ENCODE results near the gene C17orf67. TPM values are rescaled to one million over a fixed set of nuclear protein-coding genes. Genes with fewer than 3 reads are reported as not detected.

Gene C17orf67, protein sequence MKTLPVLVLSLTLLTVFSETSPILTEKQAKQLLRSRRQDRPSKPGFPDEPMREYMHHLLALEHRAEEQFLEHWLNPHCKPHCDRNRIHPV
- 1 to 10 TPM; 1.5 TPM for total RNA-seq

DNA sequence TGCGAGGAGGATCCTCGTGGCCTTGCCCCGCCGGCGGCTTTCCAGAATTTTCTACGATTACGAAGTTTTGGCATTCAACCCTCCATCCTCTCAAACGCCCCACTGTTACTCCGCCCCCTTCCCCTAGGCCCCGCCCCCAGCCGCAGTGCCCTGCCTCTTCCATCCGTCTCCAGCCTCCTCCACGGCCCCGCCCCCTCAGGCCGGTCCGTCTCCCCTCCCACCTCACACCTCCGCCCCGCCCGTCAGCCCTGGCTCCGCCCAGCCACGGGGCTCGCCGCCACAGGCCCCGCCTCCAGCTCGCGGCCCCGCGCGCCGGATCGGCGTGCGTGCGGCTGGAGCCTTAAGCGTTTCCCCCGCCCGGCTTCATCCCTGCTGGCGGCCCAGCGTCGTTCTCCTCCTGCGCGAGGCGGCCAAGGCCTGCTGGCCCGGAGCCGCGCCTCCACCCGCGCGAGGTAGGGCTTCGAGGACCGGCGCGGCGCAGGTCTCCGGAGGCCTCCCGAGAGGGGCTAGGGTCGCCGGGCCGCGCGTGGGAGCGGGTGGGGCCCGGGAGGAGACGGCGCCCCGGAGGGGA is at the start of gene C17orf67, which contains the start of gene DGKE:
Gene C17orf67 (minus strand): TSS at position 112 of the 571 bp plus-strand sequence. CDS start 18,110 bp downstream, outside the sequence.
Gene DGKE (plus strand): TSS at position 343 of the 571 bp plus-strand sequence. CDS start 645 bp downstream, outside the sequence.
- Mint-ChIP-seq H3K27ac (peak within 1 kb of the TSS; percentile 87), H3K9me3 (no peaks in the 10 kb centered on the region), H3K4me3 (peak within 1 kb of the TSS; percentile 89), H3K36me3 (peaks cover 32% of the 10 kb centered on the region), H3K4me1 (peaks cover 52% of the 10 kb centered on the region), H3K27me3 (no peaks in the 10 kb centered on the region)
- peak; percentile 99 for DNase-seq

DNA sequence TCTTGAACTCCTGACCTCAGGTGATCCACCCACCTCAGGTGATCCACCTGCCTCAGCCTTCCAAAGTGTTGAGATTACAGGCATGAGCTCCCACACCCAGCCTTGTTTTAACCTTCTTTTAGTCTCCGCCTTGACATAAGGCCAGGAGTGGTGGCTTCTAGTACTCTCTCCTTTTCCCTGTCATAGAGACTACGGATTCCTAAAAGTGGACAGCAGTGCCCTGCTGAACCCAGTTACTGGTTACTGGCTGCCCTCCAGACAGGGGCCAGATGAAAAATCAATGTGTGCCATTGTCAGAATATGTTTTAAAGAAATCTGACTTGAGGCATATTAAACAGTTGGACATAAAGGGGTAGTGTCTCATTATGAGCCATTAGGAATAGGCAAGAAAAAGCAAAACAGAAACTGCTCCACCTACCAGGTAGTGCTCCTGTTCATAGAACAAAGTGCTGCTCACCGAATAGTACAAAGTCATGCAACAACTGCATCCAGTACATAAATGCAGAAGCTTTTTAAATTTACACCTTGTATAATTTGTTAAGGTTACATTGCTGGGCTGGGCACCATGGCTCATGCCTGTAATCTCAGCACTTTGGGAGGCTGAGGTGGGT is 48.1 kb upstream of the C17orf67 start:
- Mint-ChIP-seq H3K36me3 (peaks cover 10% of the 10 kb centered on the region), H3K27ac (no peak overlapping the region), H3K4me1 (no peaks in the 10 kb centered on the region), H3K4me3 (no peak overlapping the region), H3K9me3 (no peaks in the 10 kb centered on the region), H3K27me3 (no peaks in the 10 kb centered on the region)
- no peak for DNase-seq

DNA sequence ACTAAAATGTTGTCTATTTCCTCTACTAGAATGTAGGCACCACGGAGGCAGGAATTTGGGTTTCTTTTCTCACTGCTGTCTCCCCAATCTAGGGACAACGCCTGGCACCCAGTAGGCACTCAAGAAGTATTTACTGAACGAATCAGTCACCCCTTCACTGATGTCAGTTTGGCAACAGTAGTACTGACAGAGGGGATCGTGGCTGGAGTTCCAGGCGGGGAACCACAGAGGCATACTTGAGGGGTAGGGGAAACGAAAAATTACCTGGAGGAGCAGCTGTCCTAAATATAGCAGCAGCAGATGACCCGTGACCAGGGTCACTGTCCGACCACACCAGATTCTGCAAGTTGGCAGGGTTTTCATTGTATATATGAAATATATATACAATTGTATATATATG is 46.9 kb upstream of the C17orf67 start:
- Mint-ChIP-seq H3K27ac (no peak overlapping the region), H3K27me3 (peaks cover 4% of the 10 kb centered on the region), H3K9me3 (no peaks in the 10 kb centered on the region), H3K4me3 (no peak overlapping the region), H3K36me3 (peaks cover 3% of the 10 kb centered on the region), H3K4me1 (no peaks in the 10 kb centered on the region)
- DNase-seq: no peak

DNA sequence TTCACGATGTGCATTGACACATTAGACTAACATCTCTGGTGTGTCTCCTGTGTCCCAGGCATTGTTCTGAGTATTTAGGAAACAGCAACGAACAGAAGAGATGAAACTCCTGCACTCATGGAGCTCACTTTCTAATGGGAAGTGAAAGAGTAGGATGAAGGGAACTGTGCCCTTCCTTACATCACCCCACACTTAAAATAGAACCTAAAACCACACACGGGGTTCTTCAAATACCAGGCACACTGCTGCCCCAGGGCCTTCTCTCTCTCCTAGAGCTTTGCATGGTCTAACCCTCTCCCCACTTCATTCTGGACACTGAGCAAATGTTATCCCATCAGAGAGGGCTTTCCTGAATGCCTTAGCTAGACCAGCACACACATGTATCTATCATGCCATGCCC is 46.4 kb upstream of the C17orf67 start:
- H3K4me1 Mint-ChIP-seq: no peaks in the 10 kb centered on the region
- peaks cover 3% of the 10 kb centered on the region for H3K36me3 Mint-ChIP-seq
- no peak overlapping the region for H3K4me3 Mint-ChIP-seq
- H3K9me3 Mint-ChIP-seq: no peaks in the 10 kb centered on the region
- no peak overlapping the region for H3K27ac Mint-ChIP-seq
- H3K27me3 Mint-ChIP-seq: peaks cover 4% of the 10 kb centered on the region
- no peak for DNase-seq

DNA sequence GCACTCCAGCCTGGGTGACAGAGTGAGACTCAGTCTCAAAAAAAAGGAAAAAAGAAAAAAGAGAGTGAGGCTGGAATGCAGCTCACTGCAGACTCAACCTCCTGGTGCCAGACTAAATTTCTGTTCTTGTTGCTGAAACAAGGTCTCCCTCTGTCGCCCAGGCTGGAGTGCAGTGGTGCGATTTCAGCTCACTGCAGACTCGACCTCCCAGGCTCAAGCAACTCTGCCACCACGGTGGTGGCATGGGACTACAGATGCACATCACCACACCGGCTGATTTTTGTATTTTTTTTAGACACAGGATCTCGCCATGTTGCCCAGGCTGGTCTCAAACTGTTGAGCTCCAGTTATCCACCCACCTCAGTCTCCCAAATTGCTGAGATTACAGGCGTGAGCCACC is 45.6 kb upstream of the C17orf67 start:
- H3K36me3 Mint-ChIP-seq: peaks cover 3% of the 10 kb centered on the region
- H3K27me3 Mint-ChIP-seq: peaks cover 7% of the 10 kb centered on the region
- H3K4me1 Mint-ChIP-seq: no peaks in the 10 kb centered on the region

DNA sequence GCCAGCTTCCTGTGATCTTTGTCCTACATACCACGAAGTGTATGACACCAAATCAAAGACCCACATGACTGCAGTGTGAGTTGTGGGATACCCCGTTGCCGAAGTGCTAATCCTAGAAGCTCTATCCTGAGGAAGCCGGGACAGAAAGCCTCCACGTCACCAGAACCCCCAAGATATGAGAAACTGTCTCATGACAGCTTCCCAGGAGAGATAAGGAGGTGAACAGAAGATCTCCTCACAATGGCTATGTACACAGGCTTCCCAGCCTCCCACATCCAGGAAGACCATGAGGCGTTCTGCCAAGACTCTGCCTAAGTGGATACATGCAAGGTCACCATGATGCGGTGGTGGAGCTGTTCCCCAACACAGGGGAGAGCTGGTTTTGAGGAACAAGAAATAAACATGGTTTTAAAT is 43.1 kb upstream of the C17orf67 start:
- H3K4me1 Mint-ChIP-seq: no peaks in the 10 kb centered on the region
- no peaks in the 10 kb centered on the region for H3K9me3 Mint-ChIP-seq
- H3K27ac Mint-ChIP-seq: no peak overlapping the region
- H3K27me3 Mint-ChIP-seq: peaks cover 19% of the 10 kb centered on the region
- H3K4me3 Mint-ChIP-seq: no peak overlapping the region
- peaks cover 1% of the 10 kb centered on the region for H3K36me3 Mint-ChIP-seq
- no peak for DNase-seq

More for the DNA sequence above, 45.6 kb upstream of the C17orf67 start:
- H3K4me3 Mint-ChIP-seq: no peak overlapping the region
- no peaks in the 10 kb centered on the region for H3K9me3 Mint-ChIP-seq
- H3K27ac Mint-ChIP-seq: no peak overlapping the region
- DNase-seq: no peak

DNA sequence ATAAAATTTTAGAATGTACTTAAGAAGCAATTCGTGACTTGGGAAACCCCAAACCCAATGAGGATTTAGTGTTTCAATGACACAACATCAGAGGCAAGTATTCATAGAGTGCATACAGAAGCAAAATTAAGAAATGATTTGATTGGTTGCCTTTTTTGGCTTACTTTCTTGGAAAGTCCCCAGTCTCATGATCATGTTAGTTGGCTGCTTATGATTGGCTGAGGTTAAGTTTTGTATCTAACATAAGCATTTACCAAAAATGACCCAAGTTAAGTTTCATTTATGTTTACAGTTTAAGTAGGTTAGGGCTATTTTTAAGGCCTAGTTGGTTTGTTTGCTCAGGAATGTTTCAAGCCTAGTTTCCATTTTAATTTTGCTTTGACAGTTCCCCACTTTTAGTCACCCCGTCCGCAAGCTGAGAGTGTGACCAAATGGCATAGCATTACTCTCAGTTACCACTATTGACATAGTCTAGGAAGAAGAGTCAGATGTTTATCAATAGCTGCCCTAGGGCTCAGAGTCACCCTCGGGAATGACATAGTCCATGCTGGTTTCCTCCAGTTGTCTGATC is 36.4 kb upstream of the C17orf67 start:
- no peak for DNase-seq
- H3K27me3 Mint-ChIP-seq: peaks cover 15% of the 10 kb centered on the region
- no peaks in the 10 kb centered on the region for H3K4me1 Mint-ChIP-seq
- peak overlapping the region; percentile 78 for H3K27ac Mint-ChIP-seq
- no peaks in the 10 kb centered on the region for H3K9me3 Mint-ChIP-seq
- peaks cover 5% of the 10 kb centered on the region for H3K36me3 Mint-ChIP-seq
- no peak overlapping the region for H3K4me3 Mint-ChIP-seq

DNA sequence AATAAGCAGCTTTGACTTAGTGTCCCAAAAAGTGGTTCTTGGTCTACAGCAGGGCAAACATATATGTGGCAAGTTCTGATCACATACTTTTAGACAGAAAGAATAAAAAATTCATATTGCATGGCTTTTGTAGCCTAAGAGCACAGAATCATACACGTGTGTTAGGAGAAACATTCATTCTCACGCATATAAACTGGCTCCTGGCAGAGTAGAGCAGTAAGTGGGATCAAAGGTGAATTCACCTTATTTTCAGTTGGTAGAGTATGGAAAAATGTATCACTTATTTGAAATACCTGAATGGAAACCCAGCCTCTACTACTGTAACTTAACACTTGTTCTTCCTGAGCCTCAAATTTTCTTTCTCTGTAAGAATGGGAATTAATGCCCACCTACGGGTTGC is 35.0 kb upstream of the C17orf67 start:
- Mint-ChIP-seq H3K27ac (no peak overlapping the region), H3K36me3 (peaks cover 9% of the 10 kb centered on the region), H3K27me3 (peaks cover 7% of the 10 kb centered on the region), H3K4me3 (no peak overlapping the region), H3K4me1 (no peaks in the 10 kb centered on the region), H3K9me3 (no peaks in the 10 kb centered on the region)
- DNase-seq: no peak

DNA sequence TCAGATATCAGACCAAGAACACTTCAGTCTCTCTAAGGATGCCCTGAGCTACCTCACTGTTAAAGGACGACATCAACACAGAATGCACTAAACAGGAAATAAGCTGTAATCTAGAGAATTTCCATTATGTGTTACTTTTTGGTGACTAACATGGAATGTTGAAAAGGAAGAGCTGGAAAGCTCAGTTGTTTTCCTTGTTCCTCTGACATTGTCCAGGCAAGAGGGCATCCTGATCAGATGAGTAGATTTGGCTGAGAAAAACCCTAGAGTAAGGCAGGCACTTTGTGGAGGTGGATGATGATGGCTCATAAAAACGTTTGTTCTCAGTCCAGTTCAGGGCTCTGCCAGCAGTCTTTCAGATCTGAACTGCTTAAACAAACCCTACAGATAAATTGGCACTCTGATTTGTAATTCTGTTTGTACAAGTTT is 34.2 kb upstream of the C17orf67 start:
- H3K27ac Mint-ChIP-seq: no peak overlapping the region
- H3K4me3 Mint-ChIP-seq: no peak overlapping the region
- no peaks in the 10 kb centered on the region for H3K4me1 Mint-ChIP-seq

DNA sequence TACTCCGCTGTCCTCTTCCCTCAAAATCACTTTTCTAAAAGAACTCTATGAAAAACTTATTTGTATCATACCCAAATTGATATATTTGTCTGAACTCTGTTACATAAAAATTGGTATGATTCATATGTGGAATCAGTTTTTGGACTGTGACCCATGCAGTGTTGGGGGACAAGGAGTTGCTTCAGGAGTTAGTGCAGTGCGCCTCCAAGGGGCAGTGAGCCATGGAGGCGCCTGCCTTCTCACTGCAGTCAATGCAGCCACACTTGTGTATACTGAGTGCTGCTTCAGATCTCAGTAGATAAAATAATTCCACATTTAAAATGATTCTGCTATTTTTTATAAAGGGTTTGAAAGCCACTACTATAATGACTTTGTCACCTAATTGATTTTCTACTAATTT is 32.8 kb upstream of the C17orf67 start:
- Mint-ChIP-seq H3K4me1 (no peaks in the 10 kb centered on the region), H3K27ac (peak overlapping the region; percentile 38), H3K36me3 (peaks cover 9% of the 10 kb centered on the region), H3K27me3 (no peaks in the 10 kb centered on the region), H3K9me3 (no peaks in the 10 kb centered on the region), H3K4me3 (no peak overlapping the region)
- no peak for DNase-seq

More for the DNA sequence above, 34.2 kb upstream of the C17orf67 start:
- Mint-ChIP-seq H3K9me3 (no peaks in the 10 kb centered on the region), H3K36me3 (peaks cover 9% of the 10 kb centered on the region), H3K27me3 (no peaks in the 10 kb centered on the region)
- DNase-seq: no peak

DNA sequence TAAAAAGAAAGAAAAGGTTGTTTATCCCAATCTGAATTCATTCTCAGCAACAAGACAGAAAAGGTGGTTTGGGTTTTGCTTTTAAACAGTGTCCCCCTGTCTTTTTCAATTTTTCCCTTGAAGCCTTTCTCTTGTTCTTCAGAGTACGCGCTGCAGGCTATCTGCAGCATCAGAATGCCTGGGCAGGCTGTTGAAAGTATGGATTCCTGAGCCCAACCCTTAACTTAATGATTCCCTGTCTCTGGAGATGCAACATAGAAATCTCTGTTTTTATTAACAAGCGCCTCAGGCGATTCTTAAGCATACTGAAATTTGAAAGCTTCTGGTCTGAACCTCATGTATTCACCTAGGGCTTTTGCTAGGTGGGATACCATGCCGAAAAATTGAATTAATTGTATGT is 32.4 kb upstream of the C17orf67 start:
- Mint-ChIP-seq H3K36me3 (peaks cover 12% of the 10 kb centered on the region), H3K4me3 (no peak overlapping the region), H3K27ac (no peak overlapping the region)

DNA sequence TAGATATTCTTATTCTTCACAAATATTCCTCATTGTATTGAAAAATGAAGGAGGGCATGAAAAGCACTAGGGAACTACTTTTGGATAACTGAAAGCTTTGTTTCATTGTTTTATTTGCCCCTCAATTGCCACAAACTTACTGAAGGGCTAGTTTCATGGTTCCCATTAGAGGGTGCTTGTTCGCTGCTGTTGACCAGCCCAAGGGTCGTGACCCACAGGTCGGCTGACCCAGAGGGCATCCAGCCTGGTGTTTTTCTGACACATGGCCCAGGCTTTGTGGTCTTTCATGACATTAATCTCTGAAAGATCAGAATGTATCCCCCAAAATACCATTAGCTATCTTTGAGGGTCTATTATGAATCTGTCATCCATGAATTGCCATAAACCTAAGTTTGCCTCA is 30.3 kb upstream of the C17orf67 start:
- Mint-ChIP-seq H3K4me1 (no peaks in the 10 kb centered on the region), H3K9me3 (no peaks in the 10 kb centered on the region)

More for the DNA sequence above, 32.4 kb upstream of the C17orf67 start:
- DNase-seq: no peak
- Mint-ChIP-seq H3K27me3 (no peaks in the 10 kb centered on the region), H3K9me3 (no peaks in the 10 kb centered on the region), H3K4me1 (no peaks in the 10 kb centered on the region)

DNA sequence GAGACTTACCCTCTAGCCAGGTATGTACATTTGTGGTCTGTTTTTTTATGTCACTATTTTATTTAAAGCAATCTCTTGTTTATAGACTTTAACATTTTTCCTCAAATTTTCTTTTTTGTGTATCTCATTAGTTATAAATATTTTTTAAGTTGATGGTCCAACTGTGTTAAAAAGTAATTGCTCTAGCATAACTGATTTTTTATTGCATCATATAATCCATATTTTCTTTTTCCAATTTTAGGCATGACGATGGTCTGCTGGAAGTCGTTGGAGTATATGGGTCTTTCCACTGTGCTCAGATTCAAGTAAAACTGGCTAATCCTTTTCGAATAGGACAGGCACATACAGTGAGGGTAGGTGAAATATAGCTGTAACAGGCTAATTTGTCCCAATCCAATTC is 28.2 kb upstream of the C17orf67 start:
- H3K27ac Mint-ChIP-seq: no peak overlapping the region

More for the DNA sequence above, 30.3 kb upstream of the C17orf67 start:
- H3K36me3 Mint-ChIP-seq: peaks cover 15% of the 10 kb centered on the region
- no peak overlapping the region for H3K4me3 Mint-ChIP-seq
- H3K27me3 Mint-ChIP-seq: no peaks in the 10 kb centered on the region
- no peak for DNase-seq
- no peak overlapping the region for H3K27ac Mint-ChIP-seq

DNA sequence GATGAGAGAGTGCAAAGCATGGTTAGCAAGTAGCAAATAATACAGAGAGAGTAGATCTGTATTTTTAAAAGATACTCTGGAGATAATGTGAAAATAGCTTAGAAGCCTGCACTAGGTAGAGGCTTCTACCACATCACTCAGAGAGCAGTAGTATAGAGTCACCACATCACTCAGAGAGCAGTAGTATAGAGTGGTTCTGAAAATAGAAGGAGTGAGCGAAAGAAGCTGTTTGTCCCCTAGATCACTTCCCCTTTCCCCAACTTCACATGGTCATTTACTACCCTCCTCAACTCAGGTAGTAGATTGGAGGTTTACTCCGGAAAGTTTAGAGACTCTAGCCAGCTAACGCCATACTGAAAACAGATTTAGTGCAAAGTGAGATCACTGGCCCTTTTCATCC is 17.3 kb upstream of the C17orf67 start:
- no peak overlapping the region for H3K27ac Mint-ChIP-seq
- H3K27me3 Mint-ChIP-seq: no peaks in the 10 kb centered on the region
- peaks cover 10% of the 10 kb centered on the region for H3K4me1 Mint-ChIP-seq
- H3K36me3 Mint-ChIP-seq: peaks cover 20% of the 10 kb centered on the region
- H3K9me3 Mint-ChIP-seq: no peaks in the 10 kb centered on the region
- no peak for DNase-seq
- no peak overlapping the region for H3K4me3 Mint-ChIP-seq

More for the DNA sequence above, 28.2 kb upstream of the C17orf67 start:
- no peaks in the 10 kb centered on the region for H3K4me1 Mint-ChIP-seq
- DNase-seq: no peak
- no peaks in the 10 kb centered on the region for H3K27me3 Mint-ChIP-seq
- H3K36me3 Mint-ChIP-seq: peaks cover 16% of the 10 kb centered on the region
- no peaks in the 10 kb centered on the region for H3K9me3 Mint-ChIP-seq
- no peak overlapping the region for H3K4me3 Mint-ChIP-seq

DNA sequence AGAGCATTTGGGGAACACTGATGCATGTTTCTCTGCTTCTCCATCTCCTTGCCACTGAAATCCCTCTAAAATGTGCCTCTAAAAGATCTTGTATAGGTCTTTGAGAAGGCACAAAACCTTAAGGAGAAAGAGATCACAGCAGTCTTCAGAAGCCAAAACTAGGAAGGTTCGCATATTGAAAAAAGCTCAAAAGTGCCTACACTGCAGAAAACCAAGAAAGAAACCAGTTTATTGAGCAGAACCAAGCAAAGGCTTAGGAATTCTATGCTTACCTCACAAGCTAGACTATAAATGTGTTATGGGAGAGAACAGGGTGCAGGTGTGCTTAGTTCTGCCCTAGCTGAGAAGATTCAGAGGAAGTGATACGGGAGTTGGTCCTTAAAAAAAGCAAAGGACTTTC is 16.9 kb upstream of the C17orf67 start:
- no peak overlapping the region for H3K27ac Mint-ChIP-seq
- no peaks in the 10 kb centered on the region for H3K27me3 Mint-ChIP-seq
- peaks cover 21% of the 10 kb centered on the region for H3K36me3 Mint-ChIP-seq
- no peaks in the 10 kb centered on the region for H3K9me3 Mint-ChIP-seq
- peaks cover 10% of the 10 kb centered on the region for H3K4me1 Mint-ChIP-seq
- no peak overlapping the region for H3K4me3 Mint-ChIP-seq
- no peak for DNase-seq

All from activated naive CD8-positive, alpha-beta T cell treated with anti-CD3 and anti-CD28 coated beads for 36 hours (primary cell).